SJCRH30 (cell line): ENCODE results near the gene NOL8. TPM values are rescaled to one million over a fixed set of nuclear protein-coding genes. Genes with fewer than 3 reads are reported as not detected.

Experiments used
- DNase-seq, 2 experiments: peaks; one replicate each; pipeline ENCODE4 v3.0.0-alpha.2; 2015 to 2020
- H3K27ac ChIP-seq: fragments of 250-450 bp; sonication (Bioruptor Pico); 2 replicates; pipeline ENCODE4 v1.5.1; 2020; ENCODE audit warnings: mild to moderate bottlenecking, moderate library complexity
- H3K27me3 ChIP-seq: fragments of 250-450 bp; sonication (Bioruptor Pico); 2 replicates; pipeline ENCODE4 v1.5.1; 2020; ENCODE audit warnings: mild to moderate bottlenecking, moderate library complexity
- H3K36me3 ChIP-seq: fragments of 250-450 bp; sonication (Bioruptor Pico); 2 replicates; pipeline ENCODE4 v1.5.1; 2020; ENCODE audit warnings: mild to moderate bottlenecking, moderate library complexity
- H3K4me1 ChIP-seq: fragments of 250-450 bp; sonication (Bioruptor Pico); 2 replicates; pipeline ENCODE4 v1.5.1; 2020; ENCODE audit warnings: mild to moderate bottlenecking, moderate library complexity
- H3K4me3 ChIP-seq: fragments of 250-450 bp; sonication (Bioruptor Pico); 2 replicates; pipeline ENCODE4 v1.5.1; 2020; ENCODE audit warnings: mild to moderate bottlenecking, moderate library complexity
- H3K9me3 ChIP-seq: fragments of 250-450 bp; sonication (Bioruptor Pico); replicated peaks from 2 replicates; pipeline ENCODE4 v1.5.1; 2020; ENCODE audit warnings: mild to moderate bottlenecking, moderate library complexity
- total RNA-seq: library from RNA; depleted of rRNA; stranded (reverse); fragments of >200 nt; shearing (Covaris generic); gene quantifications from 2 replicates; pipeline ENCODE4 v1.2.3, GENCODE V29; 2014

Gene NOL8
- total RNA-seq, 1 experiment from 2014 or later = 60.6 TPM

GRCh38 chr9:92328225-92328624 lies 3.1 kb upstream of the NOL8 start:
- H3K9me3 ChIP-seq = no peaks in the 10 kb centered on the region
- H3K4me3 ChIP-seq = no peak overlapping the region
- peak; percentile 27 to 55 for DNase-seq
- H3K4me1 ChIP-seq = peaks cover 8% of the 10 kb centered on the region; the same call in 1 of the 2 replicates
- no peak overlapping the region for H3K27ac ChIP-seq
- H3K36me3 ChIP-seq = peaks cover 8% of the 10 kb centered on the region
- H3K27me3 ChIP-seq = no peaks in the 10 kb centered on the region

- peaks cover 14% of the 10 kb centered on the region for H3K36me3 ChIP-seq
- no peak overlapping the region for H3K4me3 ChIP-seq
- no peak overlapping the region for H3K27ac ChIP-seq
- peaks cover 3% of the 10 kb centered on the region; the same call in 1 of the 2 replicates for H3K4me1 ChIP-seq
- DNase-seq = no peak
- no peaks in the 10 kb centered on the region for H3K27me3 ChIP-seq
- H3K9me3 ChIP-seq = no peaks in the 10 kb centered on the region
These were observed 2.2 kb upstream of the NOL8 start for GRCh38 chr9:92327283-92327850.

- Histone ChIP-seq H3K27me3 (no peaks in the 10 kb centered on the region), H3K27ac (peak overlapping the region; percentile 99), H3K36me3 (peaks cover 23% of the 10 kb centered on the region), H3K4me1 (peaks cover 3% of the 10 kb centered on the region; the same call in 1 of the 2 replicates), H3K4me3 (peak overlapping the region; percentile 86), H3K9me3 (no peaks in the 10 kb centered on the region)
- no peak for DNase-seq
These were observed 896 bp upstream of the NOL8 start for GRCh38 chr9:92325991-92326500.

- Histone ChIP-seq H3K27me3 (no peaks in the 10 kb centered on the region), H3K36me3 (peaks cover 29% of the 10 kb centered on the region), H3K4me3 (peak overlapping the region; percentile 86), H3K9me3 (no peaks in the 10 kb centered on the region), H3K4me1 (peaks cover 3% of the 10 kb centered on the region; the same call in 1 of the 2 replicates), H3K27ac (peak overlapping the region; percentile 99)
- no peak for DNase-seq
These were observed 271 bp downstream of the NOL8 start for GRCh38 chr9:92324889-92325268.

- Histone ChIP-seq H3K9me3 (no peaks in the 10 kb centered on the region), H3K27me3 (no peaks in the 10 kb centered on the region), H3K27ac (peak overlapping the region; percentile 99; the same call in 1 of the 2 replicates), H3K36me3 (peaks cover 33% of the 10 kb centered on the region), H3K4me1 (peaks cover 3% of the 10 kb centered on the region; the same call in 1 of the 2 replicates), H3K4me3 (peak overlapping the region; percentile 86)
- DNase-seq = no peak
These were observed 719 bp downstream of the NOL8 start for GRCh38 chr9:92324431-92324830.

- no peaks in the 10 kb centered on the region for H3K4me1 ChIP-seq
- H3K27me3 ChIP-seq = no peaks in the 10 kb centered on the region
- no peak overlapping the region for H3K27ac ChIP-seq
- H3K36me3 ChIP-seq = peaks cover 81% of the 10 kb centered on the region
- H3K9me3 ChIP-seq = no peaks in the 10 kb centered on the region
- H3K4me3 ChIP-seq = no peak overlapping the region
- no peak for DNase-seq
These were observed 9.7 kb downstream of the NOL8 start for GRCh38 chr9:92315456-92315855.

- DNase-seq = no peak
- no peaks in the 10 kb centered on the region for H3K4me1 ChIP-seq
- no peaks in the 10 kb centered on the region for H3K9me3 ChIP-seq
- H3K27me3 ChIP-seq = no peaks in the 10 kb centered on the region
- H3K36me3 ChIP-seq = peaks cover 87% of the 10 kb centered on the region
- no peak overlapping the region for H3K4me3 ChIP-seq
- H3K27ac ChIP-seq = no peak overlapping the region
These were observed 11.5 kb downstream of the NOL8 start for GRCh38 chr9:92313624-92314012.

- H3K4me1 ChIP-seq = no peaks in the 10 kb centered on the region
- H3K27me3 ChIP-seq = no peaks in the 10 kb centered on the region
- H3K36me3 ChIP-seq = peaks cover 87% of the 10 kb centered on the region
- no peak for DNase-seq
- H3K27ac ChIP-seq = no peak overlapping the region
- H3K9me3 ChIP-seq = no peaks in the 10 kb centered on the region
- no peak overlapping the region for H3K4me3 ChIP-seq
These were observed 12.1 kb downstream of the NOL8 start for GRCh38 chr9:92312887-92313623.

GRCh38 chr9:92310562-92310961 lies 14.6 kb downstream of the NOL8 start:
- Histone ChIP-seq H3K27ac (no peak overlapping the region), H3K4me1 (no peaks in the 10 kb centered on the region), H3K9me3 (no peaks in the 10 kb centered on the region), H3K36me3 (peaks cover 89% of the 10 kb centered on the region), H3K27me3 (no peaks in the 10 kb centered on the region), H3K4me3 (no peak overlapping the region)
- DNase-seq = no peak

GRCh38 chr9:92308893-92309292 lies 16.3 kb downstream of the NOL8 start:
- DNase-seq = no peak
- no peaks in the 10 kb centered on the region for H3K27me3 ChIP-seq
- H3K36me3 ChIP-seq = peaks cover 89% of the 10 kb centered on the region

GRCh38 chr9:92300936-92301335 lies 24.2 kb downstream of the NOL8 start:
- Histone ChIP-seq H3K4me3 (no peak overlapping the region), H3K27ac (no peak overlapping the region), H3K36me3 (peaks cover 86% of the 10 kb centered on the region), H3K9me3 (no peaks in the 10 kb centered on the region), H3K27me3 (no peaks in the 10 kb centered on the region), H3K4me1 (no peaks in the 10 kb centered on the region)
- no peak for DNase-seq

More at GRCh38 chr9:92308893-92309292, 16.3 kb downstream of the NOL8 start:
- no peak overlapping the region for H3K4me3 ChIP-seq
- H3K9me3 ChIP-seq = no peaks in the 10 kb centered on the region
- no peak overlapping the region for H3K27ac ChIP-seq
- no peaks in the 10 kb centered on the region for H3K4me1 ChIP-seq

- H3K36me3 ChIP-seq = peaks cover 68% of the 10 kb centered on the region
- no peak for DNase-seq
These were observed 26.0 kb downstream of the NOL8 start for GRCh38 chr9:92299116-92299515.

GRCh38 chr9:92298036-92298435 lies 27.1 kb downstream of the NOL8 start:
- no peak for DNase-seq
- no peak overlapping the region for H3K4me3 ChIP-seq
- H3K27me3 ChIP-seq = no peaks in the 10 kb centered on the region
- no peaks in the 10 kb centered on the region for H3K4me1 ChIP-seq
- no peak overlapping the region for H3K27ac ChIP-seq
- no peaks in the 10 kb centered on the region for H3K9me3 ChIP-seq
- peaks cover 59% of the 10 kb centered on the region for H3K36me3 ChIP-seq

More at GRCh38 chr9:92299116-92299515, 26.0 kb downstream of the NOL8 start:
- Histone ChIP-seq H3K27me3 (no peaks in the 10 kb centered on the region), H3K27ac (no peak overlapping the region), H3K4me1 (no peaks in the 10 kb centered on the region), H3K4me3 (no peak overlapping the region), H3K9me3 (no peaks in the 10 kb centered on the region)

- peaks cover 55% of the 10 kb centered on the region for H3K36me3 ChIP-seq
- no peak overlapping the region for H3K4me3 ChIP-seq
- DNase-seq = no peak
- no peaks in the 10 kb centered on the region for H3K9me3 ChIP-seq
- no peak overlapping the region for H3K27ac ChIP-seq
- no peaks in the 10 kb centered on the region for H3K27me3 ChIP-seq
- H3K4me1 ChIP-seq = no peaks in the 10 kb centered on the region
These were observed 27.5 kb downstream of the NOL8 start for GRCh38 chr9:92297611-92298010.

- no peaks in the 10 kb centered on the region for H3K9me3 ChIP-seq
- no peak overlapping the region for H3K4me3 ChIP-seq
- H3K36me3 ChIP-seq = peaks cover 47% of the 10 kb centered on the region
- no peak for DNase-seq
- H3K4me1 ChIP-seq = no peaks in the 10 kb centered on the region
- no peaks in the 10 kb centered on the region for H3K27me3 ChIP-seq
- H3K27ac ChIP-seq = no peak overlapping the region
These were observed 29.3 kb downstream of the NOL8 start for GRCh38 chr9:92295827-92296258.
